ENCODE data around the gene HOXD8.

The HOXD8 gene

DNA sequence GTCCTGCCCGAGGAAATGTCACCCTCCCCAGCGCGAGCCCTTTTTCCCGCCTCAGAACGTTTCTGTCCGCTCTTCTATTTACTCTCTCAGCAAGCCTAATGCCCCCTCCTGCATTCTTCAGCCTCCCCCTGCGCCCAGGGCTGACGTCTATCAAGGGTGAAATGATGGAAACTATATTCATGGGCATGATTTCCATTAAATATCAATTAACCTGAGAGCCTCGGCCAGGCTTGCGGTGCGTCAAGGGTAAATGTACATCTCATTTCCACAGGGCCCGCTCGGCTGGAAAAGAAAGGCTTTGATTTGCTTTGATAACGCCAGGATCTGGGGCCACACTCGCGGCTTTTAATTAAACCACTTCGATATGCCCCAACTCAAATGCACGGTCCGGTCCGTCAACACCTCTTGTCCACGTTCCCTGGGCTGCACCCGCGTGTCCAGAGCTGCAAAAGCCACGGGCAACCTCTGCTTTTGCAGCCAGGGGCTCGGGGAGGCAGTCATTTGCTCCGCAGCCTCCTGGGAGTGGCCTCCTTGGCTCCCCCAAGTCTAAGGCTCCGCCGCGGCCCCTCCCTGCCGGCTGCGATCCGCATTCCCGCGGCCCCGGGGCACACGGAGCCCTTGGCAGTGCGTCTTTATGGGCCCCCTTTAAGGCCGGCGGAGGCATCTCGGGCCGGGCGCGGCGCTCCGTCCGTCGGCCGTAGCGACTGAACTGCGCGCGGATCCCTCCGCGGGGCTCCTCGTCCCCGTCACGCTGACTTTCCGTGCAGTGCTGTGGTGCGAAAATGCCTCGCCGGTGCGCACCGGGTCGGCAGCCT, at the start of gene HOXD8:
Gene HOXD8, plus strand, starts transcription at position 724 of the 815 bp plus-strand sequence. CDS start 662 bp downstream, outside the sequence.
- FAIRE-seq: no peak

DNA sequence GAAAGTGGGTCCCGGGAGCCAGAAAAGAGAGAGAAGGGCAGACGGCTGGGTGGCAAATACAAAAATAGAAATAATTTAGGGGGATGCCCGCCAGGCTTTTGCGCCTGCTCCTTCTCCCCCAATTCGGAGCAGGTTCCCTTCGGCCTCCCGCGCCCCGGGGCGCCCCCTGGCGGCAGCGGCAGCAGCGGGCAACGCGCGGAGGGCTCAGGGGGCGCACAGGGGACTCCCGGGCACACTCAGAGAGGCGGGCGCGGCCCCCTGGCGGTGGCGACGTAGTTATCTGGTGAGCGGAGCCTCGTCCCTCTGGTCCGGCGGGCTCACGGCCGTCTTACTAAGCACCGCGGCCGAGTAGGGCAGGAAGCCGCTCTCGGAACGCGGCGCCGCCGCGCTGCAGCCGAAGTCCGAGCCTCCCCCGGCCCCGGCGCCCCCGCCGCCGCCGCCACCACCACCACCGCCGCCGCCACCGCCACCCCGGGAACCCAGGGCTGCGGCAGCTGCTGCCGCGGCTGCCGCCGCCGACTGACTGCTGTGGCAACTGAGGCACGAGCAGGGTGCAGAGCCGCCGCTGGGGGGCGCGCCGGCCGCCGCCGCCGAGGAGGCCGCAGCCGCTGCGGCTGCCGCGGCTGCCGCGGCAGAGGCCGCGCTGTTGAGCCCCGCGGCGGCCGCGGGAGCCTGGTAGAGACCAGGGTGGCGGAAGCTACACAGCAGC, 49.5 kb upstream of the HOXD8 start:
- FAIRE-seq: no peak

DNA sequence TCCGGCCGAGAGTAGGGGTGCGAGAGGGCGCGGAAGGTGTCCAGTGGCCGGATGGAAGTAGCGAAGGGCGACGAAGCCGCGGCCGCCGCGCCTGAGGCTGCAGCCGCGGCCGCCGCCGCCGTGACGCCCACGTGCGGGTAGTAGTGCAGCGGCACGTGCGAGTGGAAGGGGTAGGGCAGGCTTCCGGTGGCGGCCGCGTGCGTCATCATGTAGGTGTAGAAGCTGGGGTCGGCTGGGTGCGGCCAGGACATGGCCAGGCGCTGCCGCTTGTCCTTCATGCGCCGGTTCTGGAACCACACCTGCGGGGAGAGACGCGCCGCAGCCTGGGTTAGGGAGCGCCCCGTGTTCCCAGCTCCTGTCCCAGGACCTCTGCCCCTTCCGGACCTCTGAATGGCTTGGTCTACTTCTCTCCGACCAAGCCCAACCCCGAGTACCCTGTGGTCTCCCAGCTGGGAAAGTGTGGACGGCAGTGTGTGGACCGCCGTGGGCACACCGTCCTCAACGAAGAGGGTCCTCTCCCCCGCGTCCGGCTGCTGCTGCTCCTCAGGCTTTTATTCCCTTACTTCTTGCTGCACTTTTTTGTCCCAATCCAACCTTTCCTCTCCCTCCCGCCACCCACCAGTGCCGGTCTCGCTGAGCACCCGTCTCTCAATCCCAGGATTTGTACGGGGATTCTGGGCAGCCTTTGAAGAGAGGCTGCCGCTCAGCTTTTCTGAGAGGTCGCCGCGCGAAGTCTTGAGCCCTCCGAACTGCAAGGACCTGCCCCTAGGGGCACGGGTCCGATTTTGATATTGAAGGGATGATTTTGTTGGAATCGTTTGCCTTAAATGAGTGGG, 48.7 kb upstream of the HOXD8 start:
- FAIRE-seq: no peak

DNA sequence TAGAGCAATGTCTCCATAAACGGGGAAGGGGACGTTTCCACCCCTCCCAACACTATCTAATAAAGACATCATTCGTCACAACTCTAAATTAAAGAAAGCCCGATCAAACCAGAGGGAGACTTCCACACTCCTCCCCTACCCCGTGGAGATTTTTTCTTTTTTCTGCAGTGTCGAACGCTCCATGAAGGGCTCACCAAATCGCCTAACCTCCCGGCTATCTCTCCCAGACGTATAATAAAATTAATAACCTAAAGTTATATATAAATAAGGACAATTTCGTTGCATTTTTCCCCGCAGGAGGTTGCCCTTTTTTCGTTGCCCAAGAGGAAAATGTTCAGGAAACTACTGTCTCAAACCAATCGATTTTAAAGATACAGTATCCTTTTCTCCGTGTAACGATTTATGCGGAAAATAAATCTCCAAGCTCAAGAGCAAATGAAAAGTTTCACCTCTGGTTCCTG, 48.1 kb upstream of the HOXD8 start:
- FAIRE-seq: no peak

DNA sequence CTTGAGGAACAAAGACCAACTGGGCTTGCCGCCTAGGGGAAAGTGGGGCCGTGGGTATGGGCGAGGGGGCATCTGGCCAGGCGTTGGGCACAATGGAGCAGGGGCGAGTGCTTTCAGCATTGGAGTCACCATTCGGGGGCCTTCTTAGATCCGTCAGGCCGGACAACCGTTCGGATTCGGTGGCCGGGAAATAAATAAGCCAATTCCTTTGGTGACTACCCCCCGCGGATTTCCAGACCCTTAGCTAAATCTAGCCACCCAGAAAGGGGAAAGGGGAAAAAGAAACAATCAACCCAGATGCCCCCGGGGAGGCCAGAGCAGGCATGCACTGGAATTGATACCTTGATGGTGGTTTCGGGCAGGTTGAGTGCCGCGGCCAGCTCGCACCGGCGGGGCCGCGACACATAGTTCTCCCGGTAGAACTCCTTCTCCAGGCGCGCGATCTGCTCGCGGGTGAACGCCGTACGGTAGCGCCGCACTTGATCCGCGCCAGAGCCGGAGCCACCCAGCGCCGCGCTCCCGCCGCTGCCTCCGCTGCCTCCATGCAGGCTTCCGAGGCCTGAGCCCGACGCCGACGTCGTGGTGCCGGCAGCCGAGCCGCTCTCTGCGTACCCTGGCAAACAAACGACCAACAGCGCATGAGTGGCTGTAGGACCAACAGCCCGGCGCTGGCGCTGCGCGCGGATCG, 47.5 kb upstream of the HOXD8 start:
- no peak for FAIRE-seq

DNA sequence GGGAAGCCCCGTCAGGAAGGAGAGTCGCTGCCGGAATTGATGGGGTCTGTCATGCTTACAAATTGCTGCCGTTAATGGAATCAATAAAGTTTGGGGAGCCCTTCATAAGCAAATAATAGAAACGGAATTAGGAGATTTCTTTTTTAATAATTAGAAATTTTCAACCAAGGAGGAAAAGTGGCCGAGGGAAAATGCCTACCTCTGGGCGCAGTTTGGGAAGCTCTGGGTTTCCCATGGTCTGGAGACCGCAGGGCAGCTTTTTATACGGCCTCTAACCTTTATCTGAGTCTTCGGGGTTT, 47.0 kb upstream of the HOXD8 start:
- no peak for FAIRE-seq

DNA sequence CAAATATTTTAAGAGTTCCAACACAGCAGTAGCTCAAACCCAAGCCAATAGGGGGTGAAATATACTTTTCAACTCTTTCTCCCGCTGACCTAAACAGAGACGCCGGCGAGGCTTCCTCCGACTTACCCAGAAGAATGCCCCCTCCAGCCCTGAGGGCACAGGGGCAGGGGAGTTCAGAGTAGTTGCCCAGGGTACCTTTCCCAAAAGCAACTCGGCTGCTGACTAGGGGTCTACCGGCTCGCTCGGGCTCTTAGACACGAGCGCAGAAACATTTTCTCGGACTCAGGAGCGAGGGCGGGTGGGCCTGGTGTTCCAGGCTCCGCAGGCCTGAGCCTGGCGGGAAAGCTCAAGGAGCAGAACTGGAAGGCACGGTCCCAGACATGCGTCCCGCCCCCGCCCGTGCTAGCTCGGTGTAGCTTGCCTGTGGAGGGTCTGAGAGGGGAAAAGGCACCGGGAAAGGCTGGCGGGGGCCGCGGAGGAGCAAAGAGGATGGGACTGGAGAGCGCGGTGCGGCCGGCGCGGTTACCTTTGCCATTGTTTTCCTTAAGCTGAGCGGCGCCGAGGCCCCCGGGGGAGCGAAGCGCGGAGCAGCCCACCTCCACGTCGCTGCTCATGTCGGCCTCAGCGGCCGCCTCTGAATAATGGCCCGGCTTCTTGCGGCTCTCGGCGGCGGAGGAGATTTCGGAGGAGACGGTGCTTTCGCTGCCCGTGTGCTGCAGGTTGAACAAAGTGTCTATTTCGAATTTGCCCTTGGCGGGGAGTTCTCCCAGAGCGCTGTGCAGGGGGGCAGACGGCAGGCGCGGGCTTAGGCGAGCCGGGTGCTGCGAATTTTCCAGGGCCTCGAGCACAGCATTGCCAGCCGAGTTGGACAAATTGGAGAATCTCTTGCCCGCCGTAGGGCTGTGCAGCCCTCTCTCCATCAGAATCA, 46.4 kb upstream of the HOXD8 start:
- no peak for FAIRE-seq

DNA sequence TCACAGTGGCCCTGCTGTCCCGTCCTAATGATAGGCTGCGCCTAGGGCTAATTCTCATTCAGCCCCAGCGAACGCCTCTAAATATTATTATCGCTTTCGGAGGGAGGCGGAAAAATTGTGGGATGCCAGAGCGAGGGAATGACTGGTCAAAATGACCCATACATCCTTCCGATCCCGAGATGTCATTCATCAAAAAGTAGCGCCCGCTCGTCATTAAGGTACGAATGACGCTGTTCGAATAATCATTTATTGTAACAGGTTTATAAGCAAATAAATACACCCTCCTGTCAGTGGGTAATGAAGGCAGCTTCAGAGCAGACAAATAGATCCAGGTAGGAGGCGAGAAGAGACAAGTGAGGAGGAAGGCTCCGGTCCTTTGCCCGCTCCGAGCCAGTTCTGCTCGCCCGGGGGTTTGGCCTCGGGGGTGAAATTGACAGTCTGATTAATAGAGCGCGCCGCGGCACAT, 45.7 kb upstream of the HOXD8 start, which contains the start of gene EVX2:
Gene EVX2, minus strand, starts transcription at position 167 of the 466 bp plus-strand sequence. CDS start 186 bp downstream, outside the sequence.
- no peak for FAIRE-seq

DNA sequence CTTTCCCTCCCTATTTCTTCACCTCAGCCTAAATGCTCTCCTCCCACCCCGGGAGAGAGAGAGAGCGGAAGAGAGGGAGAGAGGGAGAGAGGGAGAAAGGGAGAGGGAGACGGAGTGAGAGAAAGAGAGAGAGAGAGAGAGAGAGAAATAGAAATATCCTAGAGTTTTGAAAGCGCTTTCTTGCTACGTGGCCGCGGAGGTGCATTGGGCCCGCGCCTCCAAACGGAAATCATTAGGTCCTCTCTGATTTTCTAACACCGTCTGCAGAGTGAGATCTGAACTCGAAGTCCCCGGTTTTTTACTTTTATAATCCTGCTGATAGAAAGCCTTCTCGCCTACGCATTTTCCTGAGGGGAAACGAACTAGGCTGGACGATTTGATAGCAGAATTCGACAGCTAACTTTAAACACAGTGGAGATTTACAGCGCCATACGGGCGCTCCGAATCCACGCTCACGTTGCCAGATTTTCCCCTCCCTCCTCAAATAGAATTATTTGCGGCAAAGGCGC, 44.8 kb upstream of the HOXD8 start:
- FAIRE-seq: no peak

DNA sequence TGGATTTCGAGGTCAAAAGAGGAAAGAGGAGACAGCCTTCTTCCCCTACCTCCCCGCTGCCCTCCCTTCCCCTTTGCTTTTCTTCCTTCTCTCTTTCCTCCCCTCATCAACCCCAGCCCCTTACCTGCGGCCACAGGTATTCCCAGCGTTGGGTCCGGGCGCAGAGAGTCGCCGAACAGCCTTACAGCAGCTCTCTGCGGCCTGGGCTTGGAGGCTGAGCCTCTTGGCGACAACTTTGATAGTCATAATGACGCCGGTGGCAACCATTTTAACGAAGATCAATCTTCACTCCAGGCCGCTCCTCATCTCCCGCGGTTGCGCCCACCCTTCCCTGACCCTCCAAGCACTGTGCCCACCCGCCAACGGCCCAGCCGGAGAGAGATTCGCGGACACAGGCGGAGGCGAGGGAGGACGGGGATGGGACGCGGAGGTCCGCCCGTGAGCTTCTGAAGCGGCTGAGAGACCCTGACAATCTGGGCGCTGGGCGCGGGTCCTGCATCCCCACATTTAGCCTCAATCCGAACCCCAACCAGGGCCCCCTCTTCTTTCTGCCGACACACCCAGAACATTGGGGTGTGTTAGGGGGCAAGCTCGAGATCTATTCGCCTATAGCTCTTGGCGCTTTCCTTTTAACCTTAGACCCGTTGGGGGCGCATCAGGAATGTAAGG, 44.3 kb upstream of the HOXD8 start:
- no peak for FAIRE-seq

DNA sequence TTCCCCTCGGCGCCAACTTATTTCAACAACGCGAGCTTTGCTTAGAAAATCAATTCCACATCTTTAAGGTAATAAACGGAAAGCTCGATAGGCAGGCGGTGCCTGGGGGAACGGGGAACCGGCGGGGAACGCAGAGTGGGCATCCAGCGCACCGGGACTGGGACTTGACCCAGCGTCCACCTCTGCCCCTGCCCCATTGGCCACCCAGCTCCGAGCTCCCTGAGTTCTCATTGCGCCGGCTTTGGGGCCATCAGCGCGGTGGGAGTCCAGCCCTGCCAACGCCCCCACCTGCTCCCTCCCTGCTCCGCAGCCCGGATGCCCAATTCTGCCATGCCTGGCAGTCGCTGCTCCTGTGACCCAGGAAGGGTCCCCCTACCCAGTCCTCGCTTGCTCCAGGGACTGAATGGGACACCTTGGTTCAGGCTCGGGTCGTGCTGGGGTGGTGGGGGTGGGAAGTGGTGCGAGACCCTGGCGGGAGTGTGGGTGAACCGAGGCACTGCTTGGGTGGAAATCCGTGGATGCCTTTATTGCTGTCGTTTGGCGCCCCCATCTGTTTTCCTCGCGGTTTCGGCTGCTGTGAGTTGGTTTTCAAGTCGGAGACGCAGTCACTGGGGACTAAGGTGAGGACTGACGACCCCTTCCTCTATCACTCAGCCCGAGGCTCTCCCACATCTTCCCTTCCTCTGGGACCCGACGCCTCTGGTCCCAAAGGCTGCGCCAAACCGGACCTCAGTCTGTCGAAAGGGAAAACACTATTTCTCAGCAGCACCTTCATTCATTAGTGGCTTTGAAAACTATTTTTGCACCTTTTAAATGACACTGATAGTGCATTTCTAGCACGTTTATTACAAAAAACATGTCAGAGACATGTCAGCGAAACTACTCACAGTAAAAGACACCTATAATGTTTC, 43.4 kb upstream of the HOXD8 start:
- no peak for FAIRE-seq

DNA sequence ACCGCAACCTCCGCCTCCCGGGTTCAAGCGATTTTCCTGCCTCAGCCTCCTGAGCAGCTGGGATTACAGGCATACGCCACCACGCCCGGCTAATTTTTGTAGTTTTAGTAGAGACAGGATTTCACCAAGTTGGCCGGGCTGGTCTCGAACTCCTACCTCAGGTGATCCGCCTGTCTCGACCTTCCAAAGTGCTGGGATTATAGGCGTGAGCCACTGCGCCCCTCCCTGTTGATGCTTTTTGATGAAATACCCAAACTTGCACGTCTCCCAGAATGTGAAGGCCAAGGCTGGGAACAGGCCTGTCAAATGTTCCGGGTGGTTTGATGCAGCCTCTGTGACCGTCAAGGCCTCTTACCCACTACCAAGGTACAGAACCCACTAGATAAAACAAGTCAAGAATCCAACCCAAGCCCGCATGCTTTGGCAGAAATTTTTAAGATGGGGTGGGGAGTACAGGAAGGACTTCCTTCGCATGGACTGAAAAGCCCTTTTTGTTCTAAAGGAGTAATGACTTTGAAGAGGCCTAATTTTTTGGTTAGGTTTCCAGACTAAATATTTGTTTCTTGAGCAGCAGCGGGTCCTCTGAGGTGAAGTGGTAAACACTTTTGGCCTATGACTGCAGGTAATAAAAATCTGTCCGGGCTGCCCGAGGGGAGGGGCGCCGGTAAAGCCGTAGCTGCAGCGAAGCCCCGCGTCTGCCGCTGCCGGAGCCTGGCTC, 42.0 kb upstream of the HOXD8 start:
- FAIRE-seq: no peak

DNA sequence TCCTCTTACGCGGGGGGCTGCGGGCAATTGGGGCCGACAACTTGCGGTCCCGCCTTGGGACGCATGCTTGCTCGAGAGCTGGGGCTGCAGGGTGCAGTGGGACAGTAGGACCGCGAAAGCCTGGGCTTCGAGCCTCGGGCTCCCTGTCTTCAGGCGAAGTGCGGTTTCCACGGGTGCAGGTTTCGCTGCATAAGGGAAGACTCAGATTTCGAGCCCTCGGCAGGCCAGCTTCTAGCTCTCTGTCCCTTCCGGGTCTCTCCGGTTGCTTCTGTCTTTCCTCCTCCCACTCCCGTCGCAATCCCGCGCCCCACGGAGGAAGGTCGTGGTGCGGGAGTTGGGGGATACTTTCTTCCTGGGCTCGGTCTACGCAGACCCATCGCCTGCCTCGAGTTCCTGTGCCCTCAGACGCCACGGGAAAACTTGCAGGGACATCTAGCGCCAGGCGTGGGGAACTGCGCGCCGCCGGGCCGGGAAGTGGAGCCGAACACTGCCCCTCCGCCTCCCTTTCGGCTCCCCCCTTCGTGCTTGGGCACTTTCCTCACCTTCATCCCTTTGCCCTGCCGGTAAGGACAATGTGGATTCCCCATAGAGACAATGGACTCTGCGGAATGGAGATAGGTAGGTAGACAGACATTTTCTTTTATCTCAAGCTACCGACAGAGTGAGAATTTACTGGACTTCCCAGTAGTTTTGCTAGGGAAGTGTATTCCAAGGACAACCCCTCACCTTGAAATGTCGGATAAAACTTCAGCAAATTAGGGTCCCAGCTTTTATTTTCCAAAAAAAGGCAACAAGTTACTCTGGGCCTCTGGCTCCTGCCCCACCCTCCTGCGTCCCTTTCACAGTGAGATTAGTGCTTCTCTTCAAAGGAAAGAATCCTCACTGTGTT, 41.2 kb upstream of the HOXD8 start:
- FAIRE-seq: no peak

DNA sequence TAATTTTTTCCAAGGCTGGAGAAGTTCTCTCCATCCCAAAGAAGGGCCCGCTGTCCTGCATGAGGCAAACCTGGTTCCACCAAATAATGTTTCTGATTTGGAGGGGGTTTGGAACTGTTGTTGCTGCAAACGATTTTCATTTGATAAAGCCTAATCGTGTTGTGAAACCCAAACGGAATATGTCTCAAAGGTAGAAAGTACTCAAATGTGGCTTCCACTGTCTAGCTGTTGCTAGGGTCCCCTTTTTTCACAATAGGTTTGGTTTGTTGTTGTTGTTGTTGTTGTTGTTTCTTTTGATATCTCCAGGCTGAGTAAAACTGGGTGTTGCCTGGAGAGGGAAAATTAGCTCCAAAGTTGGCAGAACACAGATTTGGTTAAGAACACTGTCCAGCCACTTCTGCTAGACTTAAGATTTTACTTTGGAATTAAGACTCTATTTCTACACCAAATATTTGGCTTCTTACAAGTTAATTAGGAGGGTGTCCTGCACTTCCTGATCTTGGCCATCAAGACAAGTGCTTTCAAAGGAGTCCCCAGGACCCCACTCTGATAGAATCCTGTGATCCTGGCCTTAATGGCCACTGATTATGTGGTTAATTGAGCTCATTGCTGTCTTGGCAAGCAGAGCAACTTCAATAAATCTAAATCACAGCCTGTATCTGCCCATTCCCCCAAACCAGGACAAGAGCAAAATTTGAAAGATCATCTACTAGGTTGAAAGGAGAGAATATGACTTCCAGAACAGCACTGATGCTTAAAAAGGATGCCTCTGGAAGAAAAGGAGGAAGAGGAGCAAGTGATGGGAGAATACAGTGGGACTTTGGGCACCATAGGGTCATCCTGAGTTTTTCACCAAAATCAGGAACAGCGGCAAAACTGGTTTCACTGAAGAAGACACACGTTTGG, 40.3 kb upstream of the HOXD8 start:
- no peak for FAIRE-seq

DNA sequence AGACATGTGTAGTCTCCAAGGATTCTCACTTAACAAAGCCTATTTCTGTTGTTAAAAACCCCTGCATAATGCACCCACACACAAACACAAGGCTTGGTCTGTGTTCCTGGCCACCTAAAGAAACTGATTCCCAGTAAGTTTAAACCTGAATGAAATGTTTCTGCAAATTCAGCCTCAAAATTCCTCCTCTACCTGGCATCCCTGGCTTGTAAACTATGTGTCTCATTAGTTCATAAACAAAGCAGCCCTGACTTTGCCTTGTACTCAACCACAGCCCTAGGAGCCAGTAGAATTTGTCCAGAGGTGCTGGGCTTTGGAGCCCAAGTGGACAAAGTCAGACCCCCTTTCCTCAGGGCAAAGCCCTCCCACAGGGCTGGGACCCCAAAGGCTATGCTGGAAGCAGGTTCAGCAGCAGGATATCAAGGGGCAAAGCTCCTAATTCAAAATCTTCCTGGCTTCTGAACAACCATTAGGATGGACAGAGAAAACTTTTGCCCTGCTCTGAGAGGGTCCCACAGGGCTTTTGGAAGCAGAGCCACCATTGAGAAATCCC, 39.6 kb upstream of the HOXD8 start:
- FAIRE-seq: no peak

DNA sequence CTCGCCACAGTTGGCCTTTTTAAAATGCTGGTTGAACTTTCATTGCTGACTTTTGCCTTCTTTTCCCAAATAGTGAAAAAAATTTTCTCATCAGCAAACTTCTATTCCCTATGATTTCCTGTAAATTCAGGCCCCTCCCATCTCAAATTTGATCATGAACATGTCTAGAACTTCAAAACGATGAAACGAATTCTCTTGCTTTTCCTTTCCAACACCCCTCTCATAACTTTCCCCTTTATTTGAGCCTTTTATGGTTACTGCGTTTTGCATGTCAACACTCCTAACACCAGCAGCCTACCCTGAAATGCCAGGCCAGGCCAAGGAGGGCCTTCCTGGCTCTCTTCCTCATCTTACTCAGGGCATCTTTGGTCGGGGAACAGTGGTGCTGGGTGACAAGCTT, 38.6 kb upstream of the HOXD8 start:
- FAIRE-seq: no peak
